GM12878 (cell line): Measurements from ENCODE around the gene KCNK7. TPM values are rescaled to one million over a fixed set of nuclear protein-coding genes. Genes with fewer than 3 reads are reported as not detected.

ENCODE experiments used
- ATAC-seq: fragments of 200-7000 bp; cut with Tn5 transposase; 3 replicates; pipeline ENCODE4 v1.9.1; 2020; ENCODE audit warnings: mild to moderate bottlenecking, moderate library complexity
- BruUV-seq: library from RNA; stranded (reverse); fragments of 400-500 nt; replicated peaks from 2 replicates; lab custom pipeline; 2021; lab: Mats Ljungman, UMichigan
- CTCF ChIA-PET: fragments of 300-600 bp; sonication (Branson Sonifier 250); formaldehyde crosslinking; extraction: SDS; loops from one replicate; lab custom pipeline; 2021; ENCODE audit warnings: inconsistent platforms; lab: Yijun Ruan, JAX
- POLR2A ChIA-PET: fragments of 350-600 bp; formaldehyde crosslinking; extraction: SDS; loops from one replicate; lab custom pipeline; 2021; ENCODE audit warnings: inconsistent platforms; lab: Charles Lee
- RAD21 ChIA-PET: fragments of 300-600 bp; sonication (Branson Sonifier 250); formaldehyde crosslinking; loops from one replicate; lab custom pipeline; 2023; ENCODE audit warnings: antibody characterized with exemption; ENCODE audit not compliant: unreplicated experiment; lab: Charles Lee
- SMC1A ChIA-PET: fragments of 300-600 bp; sonication (Branson Sonifier 250); formaldehyde crosslinking; loops from one replicate; lab custom pipeline; 2023; ENCODE audit not compliant: unreplicated experiment, uncharacterized antibody; lab: Charles Lee
- DNase-seq: peaks from one replicate; pipeline ENCODE4 v3.0.0-alpha.2; 2011; ENCODE audit warnings: low read depth, low spot score
- FAIRE-seq: peaks from 3 replicates; lab custom pipeline; 2011; peaks lifted over from hg19 to GRCh38; lab: Jason Lieb, UNC
- H2AFZ ChIP-seq: 2 replicates; pipeline ENCODE4 v1.6.0; 2011; ENCODE audit warnings: low read depth, low read length, control low read depth; ENCODE audit not compliant: control insufficient read depth
- H3K27ac ChIP-seq: 2 replicates; pipeline ENCODE4 v1.5.1; 2011; ENCODE audit warnings: control low read depth; ENCODE audit not compliant: control insufficient read depth, insufficient read depth
- H3K27me3 ChIP-seq, 2 experiments: replicated peaks in 1 of 2; 2 replicates each; pipeline versions ENCODE4 v1.6.0 to v1.6.1; 2011; ENCODE audit warnings: low read length in 1 of 2; ENCODE audit not compliant: control insufficient read depth in 2 of 2, insufficient read depth in 2 of 2
- H3K36me3 ChIP-seq, 2 experiments: 2 replicates each; pipeline ENCODE4 v1.5.1; 2011; ENCODE audit warnings: low read length in 1 of 2; ENCODE audit not compliant: control insufficient read depth in 2 of 2, insufficient read depth in 2 of 2
- H3K4me1 ChIP-seq: 2 replicates; pipeline ENCODE4 v1.6.1; 2011; ENCODE audit warnings: mild to moderate bottlenecking, low read length, moderate library complexity, mixed read lengths; ENCODE audit not compliant: control insufficient read depth, insufficient read depth
- H3K4me2 ChIP-seq: 2 replicates; pipeline ENCODE4 v1.6.0; 2011; ENCODE audit warnings: control low read depth; ENCODE audit not compliant: control insufficient read depth, insufficient read depth
- H3K4me3 ChIP-seq: fragments of 200-600 bp; sonication (generic); 2 replicates; pipeline ENCODE4 v1.5.1; 2016
- H3K79me2 ChIP-seq: 2 replicates; pipeline ENCODE4 v1.6.0; 2011; ENCODE audit warnings: low read length; ENCODE audit not compliant: control insufficient read depth, insufficient read depth
- H3K9ac ChIP-seq: 2 replicates; pipeline ENCODE4 v1.8.0; 2011; ENCODE audit warnings: low read length, control low read depth, mixed read lengths; ENCODE audit not compliant: control insufficient read depth, insufficient read depth
- H3K9me3 ChIP-seq: replicated peaks from 3 replicates; pipeline ENCODE4 v1.5.1; 2011; ENCODE audit warnings: mild to moderate bottlenecking, low read length; ENCODE audit not compliant: control insufficient read depth, insufficient read depth
- H4K20me1 ChIP-seq: 2 replicates; pipeline ENCODE4 v1.6.0; 2011; ENCODE audit not compliant: control insufficient read depth, insufficient read depth
- HDGF ChIP-seq: fragments of 450-650 bp; IDR thresholded peaks from 2 replicates; pipeline ENCODE4 v1.6.1; 2016; ENCODE audit warnings: antibody characterized with exemption
- IKZF1 ChIP-seq: fragments of 450-650 bp; conservative IDR thresholded peaks from 2 replicates; pipeline ENCODE4 v1.6.1; 2017; ENCODE audit warnings: antibody characterized with exemption, mild to moderate bottlenecking
- MYB ChIP-seq: fragments of 150-350 bp; IDR thresholded peaks from 2 replicates; pipeline ENCODE4 v1.6.1; 2014; ENCODE audit warnings: mild to moderate bottlenecking, low read depth, low read length, borderline replicate concordance
- NFYB ChIP-seq: IDR thresholded peaks from 2 replicates; pipeline ENCODE4 v1.6.1; 2011; ENCODE audit warnings: low read depth, mild to moderate bottlenecking, low read length, improper control_type of control experiment, moderate library complexity; ENCODE audit not compliant: insufficient read depth
- PAX5 ChIP-seq: IDR thresholded peaks from 2 replicates; pipeline ENCODE4 v1.6.1; 2011; ENCODE audit warnings: low read depth, low read length, borderline replicate concordance
- SMAD5 ChIP-seq: IDR thresholded peaks from 2 replicates; pipeline ENCODE4 v1.6.1; 2016; ENCODE audit warnings: antibody characterized with exemption, low read depth
- TCF3 ChIP-seq: IDR thresholded peaks from 2 replicates; pipeline ENCODE4 v1.6.1; 2012; ENCODE audit warnings: low read depth, mild to moderate bottlenecking, low read length, borderline replicate concordance; ENCODE audit not compliant: insufficient read depth
- ZZZ3 ChIP-seq: IDR thresholded peaks from 2 replicates; pipeline ENCODE4 v1.6.1; 2011; ENCODE audit warnings: low read depth; ENCODE audit not compliant: control insufficient read depth, insufficient read length
- WGBS: methylation state at CpG from one replicate; pipeline ENCODE4 v1.1.6; 2016; ENCODE audit warnings: low lambda C conversion rate; ENCODE audit not compliant: insufficient replicate concordance, insufficient coverage; ENCODE audit errors: missing lambda C conversion rate; 5-methylcytosine and 5-hydroxymethylcytosine counted together
- in situ Hi-C: fragments of 300-500 bp; cut with MboI; formaldehyde crosslinking; loops from 9 replicates; pipeline ENCODE4 v1.14.3; 2018; ENCODE audit warnings: mixed read lengths
- intact Hi-C: fragments of 100-400 bp; cut with micrococcal nuclease; formaldehyde crosslinking; loops from one replicate; pipeline ENCODE4 v1.14.2; 2022; ENCODE audit not compliant: unreplicated experiment
- polyA plus RNA-seq, 11 experiments: library from polyadenylated mRNA; depleted of rRNA in 4 of 11; unstranded in 6 of 11; stranded (reverse) in 5 of 11; fragments of >200 nt; fragmentation: Nextera tagmentation in 4 of 11; fragmentation: Illumina TruSeq in 1 of 11; extraction: Ambion mirVana in 4 of 11; extraction: Trizol in 1 of 11; gene quantifications; 1 replicate in 1 of 11; 2 replicates in 10 of 11; pipeline versions ENCODE4 v1.2.1 to v1.2.3, GENCODE V29; 2011 to 2016; ENCODE audit warnings: inconsistent platforms in 2 of 11, missing spikeins in 2 of 11, low read depth in 1 of 11
- total RNA-seq, 4 experiments: library from RNA; depleted of rRNA in 3 of 4; stranded (reverse); fragments of >200 nt in 3 of 4; fragmentation: Illumina TruSeq in 1 of 4; extraction: Trizol in 1 of 4; gene quantifications; 2 replicates each; pipeline versions ENCODE4 v1.2.1 to v1.2.3, GENCODE V29; 2013 to 2021
- TF ChIP-seq, protein P1 (sequence below): fragments of 450-650 bp; IDR thresholded peaks from 2 replicates; pipeline ENCODE4 v1.6.1; 2014; ENCODE audit warnings: mild to moderate bottlenecking

Gene KCNK7
- total and polyA plus RNA-seq, 10 of the 15 experiments (the other 5 are each of a cell fraction or from before 2014, with no cell fraction given), result 0.11 to 0.54 (median 0.23) TPM; not detected in 7

DNA sequence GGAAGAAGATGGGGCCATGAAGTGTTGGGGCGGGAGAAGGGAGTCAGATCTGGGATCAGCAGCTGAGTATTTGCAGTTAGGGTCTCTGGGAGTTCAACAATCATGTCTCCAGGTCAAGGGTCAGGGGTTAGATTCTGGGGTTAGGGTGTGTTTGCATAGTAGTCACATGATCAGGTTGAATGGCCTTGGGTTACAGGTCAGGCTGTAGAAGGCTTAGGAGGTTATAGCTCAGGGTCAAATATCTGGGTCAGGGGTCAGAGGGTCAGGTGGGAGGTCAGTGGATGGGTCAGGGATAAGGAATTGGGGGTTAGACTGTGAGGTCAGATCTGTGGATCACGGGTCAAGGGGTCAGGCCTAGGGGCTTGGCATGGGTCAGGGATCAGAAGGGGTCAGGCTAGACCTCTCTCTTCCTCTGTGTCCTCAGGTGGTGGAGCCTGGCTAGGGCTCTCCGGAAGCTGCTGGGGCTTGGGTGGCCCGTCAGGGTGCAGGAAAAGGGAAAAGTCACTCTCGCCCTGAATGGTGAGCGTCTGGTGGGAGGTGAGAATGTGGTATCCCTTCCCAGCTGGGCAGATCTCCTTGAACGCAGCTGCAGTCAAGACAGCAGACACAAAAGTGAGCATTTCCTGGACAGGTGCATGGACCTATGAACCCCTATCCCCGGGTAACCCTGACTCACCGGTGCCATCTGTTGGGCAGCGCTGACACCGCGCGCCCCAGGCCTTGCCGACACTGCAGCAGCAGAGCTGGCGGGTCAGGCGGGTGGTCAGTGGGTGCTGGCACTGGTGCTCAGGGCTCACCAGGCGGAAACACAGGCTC, 43.8 kb downstream of the KCNK7 start (continued):
- TF ChIP-seq NFYB (no peak), TCF3 (peak; percentile 74; the same call in 1 of the 2 replicates), MYB (no peak), SMAD5 (no peak), ZZZ3 (no peak), HDGF (no peak)

DNA sequence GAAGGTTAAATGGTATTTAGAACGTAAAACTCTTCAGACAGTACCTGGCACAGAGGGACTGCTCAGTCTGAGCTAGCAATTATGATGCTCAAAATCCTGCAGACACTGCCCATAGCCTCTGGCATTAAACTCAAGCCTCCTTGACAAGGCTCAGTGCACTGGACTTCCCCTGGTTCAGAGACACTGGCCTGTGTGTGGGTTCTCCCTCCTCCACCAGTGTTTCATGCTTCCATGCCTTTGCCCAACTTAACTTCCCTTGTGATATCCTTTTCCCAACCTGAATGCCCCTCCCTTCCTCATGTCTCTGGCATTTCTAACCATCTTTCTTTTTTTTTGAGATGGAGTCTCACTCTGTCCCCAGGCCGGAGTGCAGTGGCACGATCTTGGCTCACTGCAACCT, 46.5 kb downstream of the KCNK7 start:
- in situ Hi-C loops, result no loop called here
- Histone ChIP-seq H3K4me1 (peaks cover 24% of the 10 kb centered on the region), H3K27me3 (no peaks in the 10 kb centered on the region), H4K20me1 (no peaks in the 10 kb centered on the region), H3K79me2 (no peaks in the 10 kb centered on the region), H3K4me2 (no peak overlapping the region), H3K9ac (no peak overlapping the region), H2AFZ (no peak overlapping the region), H3K27ac (no peak overlapping the region), H3K4me3 (no peak overlapping the region), H3K9me3 (no peaks in the 10 kb centered on the region), H3K36me3 (no peaks in the 10 kb centered on the region)
- TF ChIP-seq PAX5, result 0 out of 2 replicates have a peak, but pooled peaks have one; percentile 6
- TF ChIP-seq, protein P1, sequence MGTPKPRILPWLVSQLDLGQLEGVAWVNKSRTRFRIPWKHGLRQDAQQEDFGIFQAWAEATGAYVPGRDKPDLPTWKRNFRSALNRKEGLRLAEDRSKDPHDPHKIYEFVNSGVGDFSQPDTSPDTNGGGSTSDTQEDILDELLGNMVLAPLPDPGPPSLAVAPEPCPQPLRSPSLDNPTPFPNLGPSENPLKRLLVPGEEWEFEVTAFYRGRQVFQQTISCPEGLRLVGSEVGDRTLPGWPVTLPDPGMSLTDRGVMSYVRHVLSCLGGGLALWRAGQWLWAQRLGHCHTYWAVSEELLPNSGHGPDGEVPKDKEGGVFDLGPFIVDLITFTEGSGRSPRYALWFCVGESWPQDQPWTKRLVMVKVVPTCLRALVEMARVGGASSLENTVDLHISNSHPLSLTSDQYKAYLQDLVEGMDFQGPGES, result no peak
- 0 out of 2 replicates have a peak, but pooled peaks have one; percentile 23 for TF ChIP-seq IKZF1
- ChIA-PET SMC1A (no interaction called here), CTCF (interaction anchor here (0.9 to 4.7 kb wide), 3 partner anchors 8 to 231 kb away, joined by 3 to 29 read pairs (median 3); no protein-coding TSS in a partner anchor), RAD21 (interaction anchor here (1.6 kb wide), 1 partner anchor 8 kb away, joined by 5 read pairs; no protein-coding TSS in a partner anchor), POLR2A (interaction anchor here (0.6 to 1.1 kb wide), 2 partner anchors 16 to 27 kb away, joined by 3 read pairs; partner anchors contain the start of gene EHBP1L1)
- ATAC-seq (no peak), DNase-seq (no peak), FAIRE-seq (peak; percentile 27)
- BruUV-seq, result no TSS peak
- WGBS, result 62% methylated on average over 3 of the region's 3 CpGs
- intact Hi-C loops, result no loop called here
